LHCN-M2 (cell line): ENCODE measurements around the gene RGS6. TPM values are rescaled to one million over a fixed set of nuclear protein-coding genes. Genes with fewer than 3 reads are reported as not detected.

Experiments used
- DNase-seq: peaks from one replicate; pipeline ENCODE4 v3.0.0-alpha.2; 2012; ENCODE audit warnings: low read depth
- total RNA-seq: library from RNA; depleted of rRNA; stranded (reverse); fragments of >200 nt; gene quantifications from 2 replicates; pipeline ENCODE4 v1.2.3, GENCODE V29; 2014

The RGS6 gene
- total RNA-seq, 1 experiment from 2014 or later = under 0.01 TPM

- no peak for DNase-seq
Measured at GRCh38 chr14:72075649-72076334, 143.6 kb downstream of the RGS6 start.

- no peak for DNase-seq
Measured at GRCh38 chr14:72081137-72081536, 148.9 kb downstream of the RGS6 start.

- DNase-seq = no peak
Measured at GRCh38 chr14:72084935-72085334, 152.7 kb downstream of the RGS6 start.

GRCh38 chr14:72089625-72090024 lies 157.4 kb downstream of the RGS6 start:
- DNase-seq = no peak

- no peak for DNase-seq
Measured at GRCh38 chr14:72094844-72095582, 162.8 kb downstream of the RGS6 start.

- no peak for DNase-seq
Measured at GRCh38 chr14:72097173-72097783, 165.0 kb downstream of the RGS6 start.

GRCh38 chr14:72098210-72098609 lies 166.0 kb downstream of the RGS6 start:
- DNase-seq = no peak

- no peak for DNase-seq
Measured at GRCh38 chr14:72099566-72099965, 167.3 kb downstream of the RGS6 start.

- DNase-seq = peak; percentile 2
Measured at GRCh38 chr14:72104011-72104613, 171.9 kb downstream of the RGS6 start.

GRCh38 chr14:72111911-72112310 lies 179.7 kb downstream of the RGS6 start:
- DNase-seq = no peak

- DNase-seq = no peak
Measured at GRCh38 chr14:72118841-72119240, 186.6 kb downstream of the RGS6 start.

- no peak for DNase-seq
Measured at GRCh38 chr14:72120315-72120714, 188.1 kb downstream of the RGS6 start.

GRCh38 chr14:72123755-72124154 lies 191.5 kb downstream of the RGS6 start:
- no peak for DNase-seq

GRCh38 chr14:72124171-72124570 lies 191.9 kb downstream of the RGS6 start:
- no peak for DNase-seq

GRCh38 chr14:72126091-72126490 lies 193.9 kb downstream of the RGS6 start:
- no peak for DNase-seq

GRCh38 chr14:72126561-72126960 lies 194.3 kb downstream of the RGS6 start:
- DNase-seq = no peak

GRCh38 chr14:72128629-72129028 lies 196.4 kb downstream of the RGS6 start:
- no peak for DNase-seq

- no peak for DNase-seq
Measured at GRCh38 chr14:72129291-72129690, 197.1 kb downstream of the RGS6 start.

- DNase-seq = no peak
Measured at GRCh38 chr14:72141084-72141483, 208.9 kb downstream of the RGS6 start.

GRCh38 chr14:72142328-72142727 lies 210.1 kb downstream of the RGS6 start:
- no peak for DNase-seq

GRCh38 chr14:72146241-72146640 lies 214.0 kb downstream of the RGS6 start:
- no peak for DNase-seq

GRCh38 chr14:72154645-72155378 lies 222.6 kb downstream of the RGS6 start:
- no peak for DNase-seq
